ENCODE measurements around the gene MLST8.
A peak's percentile ranks its signal among the peaks of the same experiment; 100 is the strongest.

Gene MLST8

DNA sequence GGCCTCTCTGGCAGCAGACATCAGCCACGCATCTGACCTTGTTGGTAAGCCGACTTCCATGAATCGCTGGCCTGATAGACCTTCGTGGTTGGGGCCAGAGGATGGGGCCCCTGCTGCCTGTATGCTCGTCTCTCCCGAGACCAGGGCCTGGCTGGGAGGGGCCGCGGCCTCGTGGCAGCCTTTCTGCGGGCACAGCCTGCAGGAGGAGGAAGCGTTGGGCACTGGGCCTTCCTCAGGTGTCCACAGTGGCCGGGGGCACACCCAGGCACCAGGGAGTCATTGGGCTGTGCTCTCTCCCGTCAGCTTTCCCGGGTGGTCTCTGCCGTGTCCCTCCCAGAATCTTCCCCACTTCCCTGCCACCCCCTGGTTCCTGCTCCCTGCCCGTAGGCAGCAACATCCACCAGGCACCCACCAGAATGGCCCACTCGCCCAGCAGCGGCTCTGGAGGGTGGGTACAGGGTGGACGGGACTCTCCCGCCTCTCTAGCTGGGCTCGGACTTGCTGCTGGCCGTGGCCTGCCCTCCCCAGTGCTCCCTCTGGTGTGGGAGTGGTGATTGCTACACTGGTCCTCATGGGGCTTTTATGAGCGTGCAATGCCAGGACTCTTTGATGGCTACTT is 24.5 kb downstream of the MLST8 start:
- TF ChIP-seq ZFX (IDR thresholded peaks at IDR 0.05) (no peak), CTCF (conservative IDR thresholded peaks at IDR 0.05) (no peak)
- peak overlapping the region; percentile 93 for H3K27ac ChIP-seq

DNA sequence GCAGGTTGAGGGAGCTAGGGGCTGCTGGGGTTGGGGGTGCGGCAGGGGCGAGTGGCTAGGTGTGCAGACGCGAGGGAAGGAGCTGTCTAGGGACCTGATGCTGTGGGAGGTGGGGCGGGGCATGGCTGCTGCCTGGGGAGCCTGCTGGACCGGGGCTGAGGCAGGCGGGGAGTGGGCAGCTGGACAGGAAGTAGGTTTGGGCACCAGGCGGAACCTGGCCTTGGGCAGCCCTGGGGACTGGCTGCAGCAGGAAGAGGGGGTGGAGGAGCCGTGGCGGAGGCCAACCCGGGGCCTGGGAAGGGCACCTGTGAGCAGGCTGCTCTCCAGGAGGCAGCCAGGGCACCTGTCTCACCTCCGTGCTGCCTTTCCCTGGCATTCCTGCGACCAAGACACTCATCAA is 25.1 kb downstream of the MLST8 start:
- TF ChIP-seq CTCF (conservative IDR thresholded peaks at IDR 0.05) = no peak
- TF ChIP-seq ZFX (IDR thresholded peaks at IDR 0.05) = no peak
- H3K27ac ChIP-seq = no peak overlapping the region

DNA sequence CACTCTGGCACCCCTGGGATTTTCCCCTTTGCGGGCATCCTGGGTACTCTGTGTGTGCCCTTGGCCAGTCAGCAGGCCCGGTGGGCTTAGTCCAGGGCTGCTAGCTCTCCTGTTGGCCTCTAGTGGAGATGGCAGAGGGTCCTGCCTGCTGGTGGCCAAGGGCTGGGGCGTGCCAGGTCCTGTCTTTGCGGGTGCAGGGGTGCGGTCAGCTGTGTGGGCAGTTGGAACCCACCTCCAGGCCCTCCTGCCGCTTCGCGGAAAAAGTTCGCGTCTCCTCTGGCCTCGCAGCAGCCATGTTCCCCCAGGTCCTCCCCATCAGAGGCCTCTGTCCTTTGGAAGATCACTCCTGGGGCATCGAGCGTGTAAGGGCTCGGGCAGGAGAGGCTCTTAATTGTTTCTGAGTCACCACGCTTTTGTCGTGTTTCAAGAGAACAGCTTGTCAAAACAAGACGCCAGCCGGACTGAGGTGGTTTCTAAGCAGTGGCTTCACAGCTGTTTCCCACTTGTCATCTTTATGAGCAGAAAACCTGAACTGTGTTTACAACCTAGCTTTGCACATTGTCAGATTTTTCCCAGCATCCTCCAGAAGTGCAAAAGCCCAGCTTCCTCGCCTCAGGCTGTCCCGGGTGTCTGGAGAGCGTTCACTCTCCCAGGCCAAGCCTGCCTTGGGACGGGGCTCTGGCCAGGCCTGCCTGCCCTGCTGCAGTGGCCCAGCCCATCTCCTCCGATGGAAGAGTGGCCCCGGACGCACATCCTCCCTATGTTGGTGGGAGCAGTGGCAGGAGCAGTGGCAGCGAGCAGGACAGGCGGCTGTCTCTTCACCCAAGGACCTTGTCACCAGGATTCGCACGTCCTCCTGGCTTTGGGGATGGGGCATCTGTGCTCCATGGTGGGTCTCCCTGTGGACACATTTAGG is 26.0 kb downstream of the MLST8 start:
- no peak overlapping the region for H3K27ac ChIP-seq
- TF ChIP-seq CTCF (conservative IDR thresholded peaks at IDR 0.05) (no peak), ZFX (IDR thresholded peaks at IDR 0.05) (no peak)

DNA sequence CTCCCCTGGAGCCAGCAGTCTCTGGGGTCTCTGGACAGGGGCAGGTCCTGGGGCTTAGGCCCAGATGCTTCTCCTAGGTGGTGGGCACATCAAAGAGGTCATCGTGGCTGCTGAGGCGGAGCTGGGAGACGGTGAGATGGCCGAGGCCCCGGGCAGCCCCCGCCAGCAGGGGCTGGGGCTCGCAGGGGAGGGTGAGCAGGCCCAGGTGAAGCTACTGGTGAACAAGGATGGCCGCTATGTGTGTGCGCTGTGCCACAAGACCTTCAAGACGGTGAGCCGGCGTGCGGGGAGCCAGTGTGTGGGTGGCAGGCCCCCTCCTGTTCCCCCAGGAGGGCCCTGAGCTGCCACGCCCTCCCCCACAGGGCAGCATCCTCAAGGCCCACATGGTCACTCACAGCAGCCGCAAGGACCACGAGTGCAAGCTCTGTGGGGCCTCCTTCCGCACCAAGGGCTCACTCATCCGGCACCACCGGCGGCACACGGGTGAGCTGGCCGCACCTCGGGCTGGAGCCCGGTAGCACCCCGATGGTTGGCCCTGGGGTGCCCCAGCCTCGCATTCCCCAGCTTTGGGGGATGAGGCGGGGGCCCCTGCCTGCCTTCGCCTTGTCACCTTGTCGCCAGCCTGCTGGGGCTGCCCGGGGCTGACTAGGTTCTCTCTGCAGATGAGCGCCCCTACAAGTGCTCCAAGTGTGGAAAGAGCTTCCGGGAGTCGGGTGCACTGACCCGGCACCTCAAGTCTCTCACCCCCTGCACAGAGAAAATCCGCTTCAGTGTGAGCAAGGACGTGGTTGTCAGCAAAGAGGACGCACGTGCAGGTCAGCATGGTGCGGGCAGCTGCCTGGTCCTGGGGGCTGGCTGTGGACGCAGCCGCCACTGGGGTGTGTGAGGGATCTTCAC is 27.1 kb downstream of the MLST8 start:
- no peak overlapping the region for H3K27ac ChIP-seq
- no peak for TF ChIP-seq CTCF (conservative IDR thresholded peaks at IDR 0.05)
- no peak for TF ChIP-seq ZFX (IDR thresholded peaks at IDR 0.05)

GRCh38 chr16:2233046-2233775 is 28.0 kb downstream of the MLST8 start:
- no peak for TF ChIP-seq ZFX (IDR thresholded peaks at IDR 0.05)
- TF ChIP-seq CTCF (conservative IDR thresholded peaks at IDR 0.05) = no peak
- H3K27ac ChIP-seq = no peak overlapping the region

DNA sequence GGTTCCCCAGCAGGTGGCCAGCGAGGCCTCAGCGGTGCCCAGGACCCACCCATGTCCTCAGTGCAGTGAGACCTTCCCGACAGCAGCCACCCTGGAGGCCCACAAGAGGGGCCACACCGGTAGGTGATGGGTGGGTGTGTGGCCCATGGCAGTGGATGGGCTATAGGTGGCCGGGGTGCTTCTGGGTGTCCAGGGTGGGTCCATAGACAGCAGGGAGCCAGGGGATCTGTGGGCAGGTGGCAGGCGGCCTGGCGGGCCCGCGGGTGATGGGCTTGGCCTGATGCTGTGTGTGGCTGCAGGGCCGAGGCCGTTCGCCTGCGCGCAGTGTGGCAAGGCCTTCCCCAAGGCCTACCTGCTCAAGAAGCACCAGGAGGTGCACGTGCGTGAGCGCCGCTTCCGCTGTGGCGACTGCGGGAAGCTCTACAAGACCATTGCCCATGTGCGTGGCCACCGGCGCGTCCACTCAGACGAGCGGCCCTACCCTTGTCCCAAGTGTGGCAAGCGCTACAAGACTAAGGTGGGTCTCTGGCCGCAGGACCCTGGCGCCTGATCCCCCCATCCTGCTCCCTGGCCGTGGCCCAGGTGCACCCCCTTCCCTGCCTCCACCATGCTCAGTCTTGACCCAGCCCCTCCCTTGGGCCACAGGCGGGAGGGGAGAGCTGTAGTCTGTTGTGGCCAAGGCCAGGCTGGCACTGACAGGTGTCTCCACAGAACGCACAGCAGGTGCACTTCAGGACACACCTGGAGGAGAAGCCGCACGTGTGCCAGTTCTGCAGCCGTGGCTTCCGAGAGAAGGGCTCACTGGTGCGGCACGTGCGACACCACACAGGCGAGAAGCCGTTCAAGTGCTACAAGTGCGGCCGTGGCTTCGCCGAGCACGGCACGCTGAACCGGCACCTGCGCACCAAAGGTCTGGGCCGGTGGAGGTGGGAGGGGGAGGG is 28.9 kb downstream of the MLST8 start:
- TF ChIP-seq ZFX (IDR thresholded peaks at IDR 0.05) (no peak), CTCF (conservative IDR thresholded peaks at IDR 0.05) (no peak)
- no peak overlapping the region for H3K27ac ChIP-seq
